ENCODE measurements around the gene RAPGEF5. TPM values are rescaled to one million over a fixed set of nuclear protein-coding genes. Genes with fewer than 3 reads are reported as not detected.

The RAPGEF5 gene
- total and polyA plus RNA-seq, 2 donors (not counting 3 experiments of a cell fraction or from before 2014, with no cell fraction given): 10.0 to 43.2 TPM

DNA sequence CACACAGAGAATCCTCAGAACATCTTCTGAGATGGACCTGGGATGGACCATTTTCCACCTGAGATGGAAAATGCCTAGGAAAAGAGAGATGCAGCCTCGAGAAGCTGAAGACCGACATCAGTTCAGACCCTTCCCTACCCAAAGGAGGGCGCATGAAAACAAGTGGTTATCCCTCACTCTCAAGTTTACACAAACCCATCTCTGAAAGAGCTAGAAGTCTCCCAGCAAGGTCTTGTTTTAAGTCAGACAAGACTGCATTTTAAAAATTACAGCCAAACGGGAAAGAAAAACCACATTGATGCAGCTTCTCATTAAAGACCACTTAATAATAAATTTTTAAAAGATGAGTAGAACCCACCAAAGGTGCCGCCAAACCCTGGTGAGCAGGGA lies 1.3 kb downstream of the RAPGEF5 start:
- dilution Hi-C loops (cut with MboI; ENCODE audit: extremely low pct_ligation_motif_present, low sequenced_read_pairs): no loop called here
- POLR2A ChIA-PET: interaction anchor here (0.7 kb wide), 1 partner anchor 90 kb away, joined by 3 read pairs; no protein-coding TSS in a partner anchor

DNA sequence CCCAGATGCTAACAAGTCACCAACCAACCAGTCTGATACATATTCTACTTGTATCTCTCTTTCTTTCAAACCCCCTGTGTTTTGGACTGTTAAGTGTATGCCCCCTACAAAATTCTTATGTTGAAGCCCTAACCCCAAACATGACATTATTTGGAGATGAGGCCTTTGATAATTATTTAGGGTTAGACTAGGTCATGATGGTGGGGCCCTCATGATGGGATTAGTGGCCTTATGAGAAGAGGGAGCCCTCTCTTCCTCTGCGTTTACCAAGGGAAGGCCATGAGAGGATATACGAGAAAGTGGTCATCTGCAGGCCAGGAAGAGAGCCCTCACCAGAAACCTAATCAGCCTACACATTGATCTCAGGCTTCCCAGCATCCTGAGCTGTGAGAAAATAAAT lies 2.5 kb downstream of the RAPGEF5 start:
- ChIA-PET CTCF (no interaction called here), POLR2A (no interaction called here)
- no peak overlapping the region for H2AFZ ChIP-seq (ENCODE audit: low read depth, low read length)
- H4K20me1 ChIP-seq (replicated peaks; ENCODE audit: control insufficient read depth, extremely low read depth, insufficient read depth, low read length): no peaks in the 10 kb centered on the region
- DNase-seq (ENCODE audit: low read depth, low spot score): no peak
- no peaks in the 10 kb centered on the region for H3K79me2 ChIP-seq (ENCODE audit: control insufficient read depth, insufficient read depth, low read length)
- BruUV-seq (replicated peaks): no TSS peak
- TF ChIP-seq POLR2AphosphoS5 (IDR thresholded peaks at IDR 0.05; ENCODE audit: insufficient read depth, low read depth, low read length) (no peak), FOS (IDR thresholded peaks at IDR 0.05; ENCODE audit: borderline replicate concordance, insufficient read depth, low read length) (no peak), JUN (IDR thresholded peaks at IDR 0.05; ENCODE audit: borderline replicate concordance, insufficient read depth, insufficient read length, low read depth) (no peak), MYC (IDR thresholded peaks at IDR 0.05; ENCODE audit: low read depth, low read length) (no peak), CTCF (IDR thresholded peaks at IDR 0.05; ENCODE audit: extremely low read depth in 1 of 2, insufficient read depth in 1 of 2, low read depth in 1 of 2, low read length in 2 of 2) (no peak), GATA2 (IDR thresholded peaks at IDR 0.05; ENCODE audit: insufficient read depth, insufficient read length, low read depth, low read length) (no peak), POLR2A (IDR thresholded peaks at IDR 0.05; ENCODE audit: low read depth, low read length) (no peak), EZH2 (IDR thresholded peaks at IDR 0.05; ENCODE audit: borderline replicate concordance, low read depth, low read length, severe bottlenecking) (no peak)
- TF ChIP-seq, protein P1, sequence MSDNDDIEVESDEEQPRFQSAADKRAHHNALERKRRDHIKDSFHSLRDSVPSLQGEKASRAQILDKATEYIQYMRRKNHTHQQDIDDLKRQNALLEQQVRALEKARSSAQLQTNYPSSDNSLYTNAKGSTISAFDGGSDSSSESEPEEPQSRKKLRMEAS (IDR thresholded peaks at IDR 0.05; ENCODE audit: insufficient read depth, insufficient read length): no peak
- no peaks in the 10 kb centered on the region for H3K9me3 ChIP-seq (replicated peaks; ENCODE audit: control insufficient read depth, insufficient read depth, low read length)
- no peaks in the 10 kb centered on the region for H3K27me3 ChIP-seq (ENCODE audit: control insufficient read depth in 2 of 2, insufficient read depth in 2 of 2, low read length in 2 of 2)
- no peak overlapping the region for H3K4me3 ChIP-seq (replicated peaks in 1 of 3; ENCODE audit: insufficient read depth in 1 of 3, low read depth in 1 of 3, low read length in 3 of 3)
- H3K4me2 ChIP-seq (ENCODE audit: insufficient read depth, low read length): no peak overlapping the region
- FAIRE-seq: no peak
- H3K9me1 ChIP-seq (replicated peaks; ENCODE audit: control insufficient read depth, extremely low read depth, insufficient read depth, low read length): no peaks in the 10 kb centered on the region
- dilution Hi-C loops (cut with MboI; ENCODE audit: extremely low pct_ligation_motif_present, low sequenced_read_pairs) (no loop called here), intact Hi-C loops (cut with micrococcal nuclease) (no loop called here)
- H3K4me1 ChIP-seq (ENCODE audit: control insufficient read depth, extremely low read depth, insufficient read depth, low read length): peaks cover 14% of the 10 kb centered on the region
- no peak overlapping the region for H3K9ac ChIP-seq (replicated peaks; ENCODE audit: extremely low read depth, insufficient read depth, low read length)
- H3K27ac ChIP-seq (ENCODE audit: insufficient read depth, low read depth, low read length): no peak overlapping the region
- H3K36me3 ChIP-seq (ENCODE audit: control insufficient read depth in 2 of 2, extremely low read depth in 1 of 2, insufficient read depth in 2 of 2, low read length in 2 of 2): no peaks in the 10 kb centered on the region

More for the DNA sequence above, 1.3 kb downstream of the RAPGEF5 start:
- Histone ChIP-seq H3K79me2 (ENCODE audit: control insufficient read depth, insufficient read depth, low read length) (no peaks in the 10 kb centered on the region), H3K9ac (replicated peaks; ENCODE audit: extremely low read depth, insufficient read depth, low read length) (no peak overlapping the region), H3K27ac (ENCODE audit: insufficient read depth, low read depth, low read length) (no peak overlapping the region), H3K36me3 (ENCODE audit: control insufficient read depth in 2 of 2, extremely low read depth in 1 of 2, insufficient read depth in 2 of 2, low read length in 2 of 2) (no peaks in the 10 kb centered on the region), H3K4me3 (replicated peaks in 1 of 3; ENCODE audit: insufficient read depth in 1 of 3, low read depth in 1 of 3, low read length in 3 of 3) (no peak overlapping the region), H3K27me3 (ENCODE audit: control insufficient read depth in 2 of 2, insufficient read depth in 2 of 2, low read length in 2 of 2) (no peaks in the 10 kb centered on the region), H2AFZ (ENCODE audit: low read depth, low read length) (no peak overlapping the region), H3K4me2 (ENCODE audit: insufficient read depth, low read length) (no peak overlapping the region), H3K4me1 (ENCODE audit: control insufficient read depth, extremely low read depth, insufficient read depth, low read length) (peaks cover 8% of the 10 kb centered on the region), H4K20me1 (replicated peaks; ENCODE audit: control insufficient read depth, extremely low read depth, insufficient read depth, low read length) (no peaks in the 10 kb centered on the region), H3K9me3 (replicated peaks; ENCODE audit: control insufficient read depth, insufficient read depth, low read length) (no peaks in the 10 kb centered on the region), H3K9me1 (replicated peaks; ENCODE audit: control insufficient read depth, extremely low read depth, insufficient read depth, low read length) (no peaks in the 10 kb centered on the region)
- DNase-seq (ENCODE audit: low read depth, low spot score) (no peak), FAIRE-seq (no peak)
- TSS peak; percentile 20 for BruUV-seq (replicated peaks)
- CTCF ChIA-PET: interaction anchor here (0.8 to 1.4 kb wide), 6 partner anchors 8 to 246 kb away, joined by 3 to 6 read pairs (median 4); no protein-coding TSS in a partner anchor
- intact Hi-C loops (cut with micrococcal nuclease): loop anchor here (2.0 to 5.0 kb wide), 3 partner anchors 132 to 243 kb away; no protein-coding TSS in a partner anchor
- TF ChIP-seq POLR2AphosphoS5 (IDR thresholded peaks at IDR 0.05; ENCODE audit: insufficient read depth, low read depth, low read length): no peak
- TF ChIP-seq JUN (IDR thresholded peaks at IDR 0.05; ENCODE audit: borderline replicate concordance, insufficient read depth, insufficient read length, low read depth): no peak
- no peak for TF ChIP-seq GATA2 (IDR thresholded peaks at IDR 0.05; ENCODE audit: insufficient read depth, insufficient read length, low read depth, low read length)
- no peak for TF ChIP-seq EZH2 (IDR thresholded peaks at IDR 0.05; ENCODE audit: borderline replicate concordance, low read depth, low read length, severe bottlenecking)
- TF ChIP-seq, protein P1 (IDR thresholded peaks at IDR 0.05; ENCODE audit: insufficient read depth, insufficient read length): no peak

All from endothelial cell of umbilical vein (primary cell).